HG03342 (cell line): Measurements from ENCODE around the gene CUL4A.

Experiments
- ATAC-seq: cut with Tn5 transposase; IDR thresholded peaks from one replicate; pipeline ENCODE4 v1.9.1; 2021; ENCODE audit warnings: mild to moderate bottlenecking, moderate library complexity; ENCODE audit not compliant: unreplicated experiment

The CUL4A gene

DNA sequence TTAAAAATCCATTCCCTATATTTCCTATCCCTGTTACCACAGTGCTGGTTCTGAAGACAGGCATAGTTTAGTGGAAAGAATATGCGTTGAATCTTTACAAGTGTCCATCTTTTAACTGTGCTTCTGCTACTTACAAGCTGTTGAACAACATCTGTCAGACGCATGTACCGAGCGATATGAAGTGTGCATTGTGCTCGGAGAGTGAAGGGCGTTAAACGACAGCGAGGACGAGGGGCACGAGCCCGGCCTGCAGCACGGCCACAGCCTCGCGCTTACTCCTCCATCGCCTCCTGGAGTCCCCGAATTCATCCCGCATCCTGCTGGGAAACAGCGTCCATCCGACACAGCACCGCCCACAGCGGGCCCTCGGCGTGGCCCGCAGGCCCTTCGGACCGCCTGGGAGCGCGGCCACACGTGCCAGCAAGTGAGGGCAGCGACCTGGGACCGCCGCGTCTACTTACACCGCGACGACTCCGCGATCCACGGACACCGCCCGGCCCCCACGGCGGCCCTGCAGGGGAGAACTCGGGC lies 1.5 kb upstream of the CUL4A start:
- no peak for ATAC-seq

DNA sequence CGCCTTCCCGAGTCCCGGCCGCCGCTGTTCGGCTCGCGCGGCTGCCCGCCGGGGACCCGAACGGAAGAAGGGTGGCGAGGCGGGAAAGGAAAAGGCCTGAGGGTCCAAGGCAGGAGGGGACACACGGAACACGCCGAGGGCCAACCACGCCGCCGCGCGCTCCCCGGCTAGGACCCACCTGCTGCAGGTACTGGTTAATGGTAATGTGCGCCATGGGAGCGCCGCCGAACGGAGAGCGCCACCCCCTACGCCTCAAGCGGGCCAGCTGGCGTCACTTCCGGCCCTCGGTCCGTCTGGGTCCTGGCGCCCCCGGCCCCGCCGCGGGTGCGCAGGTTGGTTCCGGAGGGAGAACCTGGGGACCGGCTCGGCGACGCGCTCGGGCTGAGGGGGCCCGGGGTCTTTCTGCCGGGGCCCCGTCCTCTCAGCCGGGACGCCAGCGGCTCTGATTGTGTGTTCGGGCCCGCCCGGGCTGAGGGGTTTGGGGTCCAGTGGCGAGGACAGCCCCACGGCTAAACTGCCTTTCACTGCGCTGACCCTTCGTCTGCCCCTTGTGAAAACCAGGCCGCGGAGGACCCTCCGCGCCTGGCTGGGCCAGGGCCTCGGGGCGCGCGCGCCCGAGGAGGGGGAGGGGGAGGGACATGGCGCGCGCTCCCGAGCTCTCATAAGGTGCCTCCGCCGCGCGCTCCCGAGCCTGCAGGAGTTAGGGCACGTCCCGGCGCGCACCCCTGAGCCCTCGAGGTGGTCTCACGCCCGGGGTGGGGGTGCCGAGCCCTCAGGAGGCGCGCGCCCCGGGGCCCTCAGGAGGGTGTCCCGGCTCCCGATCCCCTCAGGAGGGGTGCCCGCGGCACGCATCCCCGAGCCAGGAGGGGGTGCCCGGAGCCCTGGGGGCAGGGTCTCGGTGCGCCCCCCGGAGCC lies 735 bp upstream of the CUL4A start, which contains the start of gene PCID2:
TSS of gene PCID2 (minus strand) at position 249 of the 915 bp plus-strand sequence. CDS start at position 214, 35 bp downstream.
- peak; percentile 77 for ATAC-seq

- ATAC-seq = peak; percentile 32
Observed at GRCh38 chr13:113209759-113210421, 477 bp downstream of the CUL4A start.

DNA sequence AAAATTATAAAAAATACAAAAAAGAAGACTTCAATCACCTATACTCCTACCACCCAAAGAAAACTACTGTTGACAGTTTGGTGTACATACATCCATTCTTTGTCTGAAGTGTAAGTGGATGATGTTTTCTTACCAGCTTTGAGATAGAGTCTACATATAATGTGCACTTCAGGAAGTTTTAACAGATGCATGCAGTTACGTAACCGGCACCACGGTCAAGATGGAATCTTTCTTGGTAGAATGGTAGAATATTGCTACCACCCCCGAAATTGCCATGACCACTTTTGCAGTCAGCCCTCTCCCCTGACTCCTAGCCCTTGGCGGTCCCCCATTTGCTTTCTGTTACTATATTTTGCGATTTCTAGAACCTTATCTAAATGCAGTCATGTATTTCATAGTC lies 1.4 kb downstream of the CUL4A start:
- no peak for ATAC-seq

DNA sequence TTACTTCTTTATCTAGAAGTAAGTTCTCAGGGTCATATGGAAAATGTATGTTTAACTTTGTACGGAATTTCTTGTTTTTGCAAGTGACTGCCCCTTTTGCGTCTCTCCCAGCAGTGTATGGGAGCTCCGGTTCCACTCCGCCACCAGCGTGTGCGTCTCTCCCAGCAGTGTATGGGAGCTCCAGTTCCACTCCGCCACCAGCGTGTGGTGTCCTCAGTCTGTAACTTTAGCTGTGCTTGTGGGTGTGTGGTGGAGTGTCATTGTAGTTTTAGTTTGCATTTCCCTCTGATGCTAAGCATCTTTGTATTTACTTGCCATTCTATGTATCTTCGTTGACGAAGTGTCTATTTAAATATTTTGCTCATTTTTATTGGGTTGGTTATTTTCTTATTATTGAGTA lies 2.4 kb downstream of the CUL4A start:
- ATAC-seq = no peak

- ATAC-seq = no peak
Observed at GRCh38 chr13:113216254-113217048, 7.0 kb downstream of the CUL4A start.

GRCh38 chr13:113218586-113218985 lies 9.2 kb downstream of the CUL4A start:
- ATAC-seq = no peak

GRCh38 chr13:113219256-113219940 lies 10.0 kb downstream of the CUL4A start:
- ATAC-seq = no peak

GRCh38 chr13:113220141-113220598 lies 10.8 kb downstream of the CUL4A start:
- ATAC-seq = no peak

GRCh38 chr13:113220877-113221276 lies 11.5 kb downstream of the CUL4A start:
- no peak for ATAC-seq

- ATAC-seq = no peak
Observed at GRCh38 chr13:113223070-113223469, 13.7 kb downstream of the CUL4A start.

- no peak for ATAC-seq
Observed at GRCh38 chr13:113224486-113224885, 15.1 kb downstream of the CUL4A start.

DNA sequence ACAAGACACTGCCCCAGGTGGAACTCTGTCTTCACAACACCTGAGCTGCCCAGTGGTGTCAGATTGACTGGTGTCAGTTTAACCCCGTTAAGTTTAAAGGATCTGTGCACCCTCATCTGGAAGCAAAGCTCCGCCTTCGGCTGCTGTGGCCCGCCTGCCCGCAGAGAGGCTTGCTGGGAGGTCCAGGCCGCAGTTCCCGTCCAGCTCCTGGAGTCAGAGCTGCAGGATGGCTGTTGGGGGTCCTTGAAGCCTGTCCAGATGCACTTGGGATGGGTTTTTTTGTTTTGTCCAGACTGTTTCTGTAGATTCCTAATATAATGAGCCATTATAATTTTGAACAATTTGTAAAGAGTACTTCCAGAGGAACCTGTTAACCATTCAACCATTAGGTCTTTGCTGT lies 16.1 kb downstream of the CUL4A start:
- no peak for ATAC-seq

DNA sequence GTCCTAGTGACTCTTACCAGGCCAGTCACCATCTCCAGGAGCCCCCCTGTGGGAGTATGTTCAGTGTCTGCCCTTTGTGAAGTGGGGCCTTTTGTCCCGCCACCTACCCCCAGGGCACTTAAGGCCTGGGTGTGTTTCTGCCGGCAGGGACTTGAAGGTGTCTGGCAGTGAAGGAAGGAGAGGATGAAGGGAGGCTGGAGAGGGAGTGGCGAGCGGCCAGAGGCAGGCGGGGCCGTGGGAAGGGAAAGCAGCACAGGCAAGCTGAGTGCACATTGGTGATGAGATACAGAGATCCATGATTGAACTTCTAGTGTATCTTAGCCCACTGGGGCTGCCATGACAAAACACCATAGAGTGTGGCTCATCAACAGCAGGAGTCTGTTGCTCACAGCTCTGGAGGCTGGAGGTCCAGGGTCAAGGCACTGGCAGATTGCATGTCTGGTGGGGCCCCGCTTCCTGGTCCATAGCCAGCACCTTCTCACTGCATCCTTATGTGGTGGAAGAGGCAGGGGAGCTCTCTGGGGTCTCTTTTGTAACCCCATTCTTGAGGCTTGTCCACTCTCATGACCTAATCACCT lies 17.5 kb downstream of the CUL4A start:
- ATAC-seq = no peak

DNA sequence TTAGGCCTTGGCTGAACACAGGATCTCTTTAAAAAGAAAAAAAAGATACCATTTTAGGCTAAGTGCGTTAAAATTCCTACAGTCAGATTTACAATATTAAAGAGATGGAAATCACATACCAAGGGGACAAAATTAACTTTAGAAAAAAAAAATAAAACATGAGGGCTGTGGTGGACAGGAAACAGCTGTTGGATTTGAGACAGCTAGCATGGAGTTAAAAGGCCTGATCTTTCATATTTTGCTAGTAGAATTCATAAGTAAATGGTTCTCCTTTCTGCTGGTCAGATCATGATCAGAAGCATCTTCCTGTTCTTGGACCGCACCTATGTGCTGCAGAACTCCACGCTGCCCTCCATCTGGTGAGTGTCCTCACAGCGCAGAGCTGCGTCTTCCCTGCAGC lies 19.7 kb downstream of the CUL4A start:
- ATAC-seq = no peak

DNA sequence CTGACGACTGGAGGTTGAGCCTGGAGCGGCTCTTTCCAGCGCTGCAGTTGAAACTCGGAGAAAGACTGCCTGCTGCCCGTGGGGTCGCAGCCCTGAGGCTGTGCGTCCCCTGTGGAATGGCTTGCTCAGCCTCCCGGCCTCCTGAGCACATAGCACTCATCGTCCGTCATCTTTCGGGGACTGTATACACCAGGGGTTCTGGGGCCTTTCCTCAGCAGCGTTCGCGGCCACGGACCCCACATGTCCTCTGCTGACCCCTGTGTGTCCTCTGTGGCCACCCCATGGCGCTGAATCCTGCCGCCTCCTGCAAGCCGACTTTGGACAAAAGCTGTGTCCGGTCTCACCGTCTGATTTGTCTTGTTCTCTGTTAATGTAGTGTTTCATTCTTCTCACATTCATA lies 20.4 kb downstream of the CUL4A start:
- ATAC-seq = no peak

DNA sequence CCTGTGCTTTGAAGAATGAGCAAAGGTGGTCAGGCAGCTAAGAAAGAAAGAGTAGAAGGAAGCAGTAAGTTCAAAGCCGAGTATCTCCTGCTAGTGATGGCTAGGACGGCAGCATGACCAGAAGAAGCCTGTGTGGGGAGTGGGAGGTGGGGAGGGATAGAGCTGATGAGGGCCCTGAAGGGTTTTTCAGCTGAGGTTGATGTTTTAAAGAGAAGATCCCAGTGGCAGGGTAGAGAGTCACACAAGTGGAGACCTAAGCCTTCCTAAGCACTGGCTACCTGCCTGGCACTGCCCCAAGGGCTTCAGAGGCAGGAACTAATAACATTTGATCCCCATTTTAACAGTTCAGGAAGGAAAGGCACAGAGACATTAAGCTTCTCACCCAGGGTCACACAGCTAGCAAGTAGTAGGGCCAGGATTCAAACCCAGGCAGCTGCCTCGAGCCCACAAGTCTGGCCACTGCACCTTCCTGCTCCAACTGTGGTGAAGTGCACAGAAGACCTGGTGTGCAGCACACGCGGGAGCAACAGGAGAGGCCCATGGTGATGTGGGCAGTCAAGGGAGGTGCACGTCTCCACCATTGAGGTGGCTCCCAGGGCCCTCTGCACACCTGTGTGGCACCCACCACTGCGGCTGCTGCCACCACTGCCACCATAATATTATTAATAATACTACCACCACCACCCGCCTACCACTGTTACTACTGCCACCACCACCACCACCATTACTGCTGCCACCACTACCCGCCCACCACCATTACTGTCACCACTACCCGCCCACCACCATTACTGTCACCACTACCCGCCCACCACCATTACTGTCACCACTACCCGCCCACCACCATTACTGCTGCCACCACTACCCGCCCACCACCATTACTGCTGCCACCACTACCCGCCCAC lies 22.1 kb downstream of the CUL4A start:
- ATAC-seq = no peak

- ATAC-seq = no peak
Observed at GRCh38 chr13:113232208-113233003, 23.0 kb downstream of the CUL4A start.
